ENCODE results near the gene ANKRD36C.
"Not testable (repeated sequence)": the region's sequence is repeated elsewhere in the genome, so short reads cannot be mapped to it uniquely, and the experiment has no call there.

DNA sequence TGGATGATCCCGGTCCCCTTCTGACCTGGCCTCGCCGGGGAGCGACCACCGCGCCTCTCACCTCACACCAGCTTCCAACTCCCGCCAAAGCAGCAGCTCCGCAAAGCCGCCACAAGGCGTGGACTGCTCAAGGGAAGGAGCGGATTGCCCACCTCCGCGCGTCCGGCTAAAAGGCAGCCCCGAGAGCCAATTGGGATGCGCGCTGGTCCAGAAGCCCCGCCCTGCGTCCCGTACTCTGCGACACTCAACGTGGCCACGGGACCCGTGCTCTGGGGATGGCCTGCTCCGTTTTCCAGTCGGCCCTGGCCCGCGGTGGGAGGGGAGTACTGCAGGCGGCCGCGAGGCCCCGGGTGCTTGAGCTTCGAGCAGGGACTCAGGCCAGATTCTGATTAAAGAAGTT lies 43.2 kb upstream of the ANKRD36C start, which contains the start of gene GPAT2:
- not testable (repeated sequence) for TF ChIP-seq CTCF (IDR thresholded peaks at IDR 0.05; ENCODE audit: low read depth, low read length); POLR2A (IDR thresholded peaks at IDR 0.05; ENCODE audit: extremely low read depth, insufficient read length); MYC (IDR thresholded peaks at IDR 0.05; ENCODE audit: low read depth, low read length)
- TF ChIP-seq, protein P1, sequence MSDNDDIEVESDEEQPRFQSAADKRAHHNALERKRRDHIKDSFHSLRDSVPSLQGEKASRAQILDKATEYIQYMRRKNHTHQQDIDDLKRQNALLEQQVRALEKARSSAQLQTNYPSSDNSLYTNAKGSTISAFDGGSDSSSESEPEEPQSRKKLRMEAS (IDR thresholded peaks at IDR 0.05; ENCODE audit: low read depth, low read length) = not testable (repeated sequence)

Data from NB4 (cell line).